PFSK-1 (cell line): ENCODE data around the gene ATRNL1.

ENCODE experiments used
- FOXP2 ChIP-seq: optimal IDR thresholded peaks from 2 replicates; pipeline ENCODE3; 2011; ENCODE audit warnings: borderline replicate concordance, control low read depth, inconsistent platforms; ENCODE audit not compliant: insufficient read depth; ENCODE audit errors: extremely low read length, extremely low read depth
- POLR2AphosphoS5 ChIP-seq: IDR thresholded peaks from 2 replicates; pipeline ENCODE4 v1.6.1; 2012; ENCODE audit warnings: low read depth, mild to moderate bottlenecking, control low read depth, low read length, moderate library complexity
- REST ChIP-seq, 2 experiments: IDR thresholded peaks; 2 replicates each; pipeline versions ENCODE4 v1.6.1 to v1.8.0; 2011 to 2012; ENCODE audit warnings: low read depth in 2 of 2, low read length in 2 of 2, control low read depth in 1 of 2, inconsistent platforms in 1 of 2, mild to moderate bottlenecking in 1 of 2, moderate library complexity in 1 of 2; ENCODE audit not compliant: insufficient read depth in 1 of 2
- SIN3A ChIP-seq: IDR thresholded peaks from 2 replicates; pipeline ENCODE4 v1.6.1; 2012; ENCODE audit warnings: mild to moderate bottlenecking, low read length, moderate library complexity, borderline replicate concordance; ENCODE audit not compliant: insufficient read depth
- TAF1 ChIP-seq: IDR thresholded peaks from 2 replicates; pipeline ENCODE4 v1.6.1; 2012; ENCODE audit warnings: low read length, control low read depth, borderline replicate concordance; ENCODE audit not compliant: insufficient read depth

Gene ATRNL1

GRCh38 chr10:115091161-115091560 is 2.0 kb upstream of the ATRNL1 start:
- no peak for TF ChIP-seq REST (IDR thresholded peaks at IDR 0.05; ENCODE audit: insufficient read depth in 1 of 2, low read depth in 2 of 2, low read length in 2 of 2)
- TF ChIP-seq SIN3A = no peak
- TF ChIP-seq TAF1 = no peak
- no peak for TF ChIP-seq POLR2AphosphoS5
- TF ChIP-seq FOXP2 = no peak

DNA sequence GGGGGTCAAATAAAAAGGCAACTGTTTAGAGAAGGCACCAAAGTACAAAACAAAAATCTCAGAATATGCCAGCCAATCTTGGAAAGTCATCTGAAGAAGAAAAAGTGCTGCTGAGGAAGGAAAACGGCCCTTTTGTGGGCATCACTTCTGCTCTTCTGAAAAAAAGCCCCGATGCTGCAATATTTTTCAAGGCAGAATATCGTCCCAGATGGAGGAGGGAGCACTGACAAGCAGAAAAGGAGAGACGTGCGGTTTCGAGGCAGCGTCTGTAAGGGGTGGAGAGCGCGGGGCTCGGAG is 959 bp upstream of the ATRNL1 start:
- TF ChIP-seq POLR2AphosphoS5 (no peak), SIN3A (no peak), FOXP2 (no peak), TAF1 (no peak), REST (IDR thresholded peaks at IDR 0.05; ENCODE audit: insufficient read depth in 1 of 2, low read depth in 2 of 2, low read length in 2 of 2) (no peak)

DNA sequence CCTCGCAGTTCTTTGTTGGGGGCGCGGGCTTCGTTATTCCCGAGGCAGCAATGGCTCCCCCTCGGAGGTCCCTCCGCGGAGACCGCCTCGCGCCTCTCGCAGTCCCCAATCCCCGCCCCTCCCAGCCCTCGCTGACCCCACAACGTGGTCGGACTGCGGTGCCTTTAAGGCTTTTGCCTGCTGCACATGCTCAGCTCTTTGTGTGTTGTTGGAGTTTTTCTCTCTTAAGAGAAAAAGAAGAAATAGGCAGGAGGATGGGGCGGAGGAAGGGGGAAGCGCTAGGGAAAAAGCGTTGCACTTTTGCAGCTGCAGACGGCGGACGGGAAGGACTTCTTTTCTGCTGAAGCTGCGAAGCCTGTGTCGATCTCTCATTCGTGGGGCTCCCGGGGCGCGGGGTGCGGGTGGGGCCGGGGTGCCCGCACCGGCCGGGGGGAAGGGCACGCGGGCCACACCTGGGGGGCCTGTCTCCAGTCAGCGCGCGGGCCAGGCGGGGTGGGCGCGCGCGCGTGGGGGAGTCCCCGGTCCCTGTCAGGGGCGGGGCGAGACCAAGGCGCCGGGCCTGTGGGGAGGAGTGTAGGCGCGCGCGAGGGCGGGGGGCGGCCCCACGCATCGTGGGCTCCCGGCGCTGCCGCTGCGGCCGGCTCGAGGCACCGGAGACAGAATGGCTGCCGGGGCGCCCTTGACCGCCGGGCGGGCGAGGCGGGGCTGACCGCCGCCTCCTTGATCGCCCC is 445 bp upstream of the ATRNL1 start:
- TF ChIP-seq REST (IDR thresholded peaks at IDR 0.05; ENCODE audit: insufficient read depth in 1 of 2, low read depth in 2 of 2, low read length in 2 of 2) = no peak
- no peak for TF ChIP-seq SIN3A
- TF ChIP-seq POLR2AphosphoS5 = no peak
- TF ChIP-seq FOXP2 = no peak
- no peak for TF ChIP-seq TAF1

DNA sequence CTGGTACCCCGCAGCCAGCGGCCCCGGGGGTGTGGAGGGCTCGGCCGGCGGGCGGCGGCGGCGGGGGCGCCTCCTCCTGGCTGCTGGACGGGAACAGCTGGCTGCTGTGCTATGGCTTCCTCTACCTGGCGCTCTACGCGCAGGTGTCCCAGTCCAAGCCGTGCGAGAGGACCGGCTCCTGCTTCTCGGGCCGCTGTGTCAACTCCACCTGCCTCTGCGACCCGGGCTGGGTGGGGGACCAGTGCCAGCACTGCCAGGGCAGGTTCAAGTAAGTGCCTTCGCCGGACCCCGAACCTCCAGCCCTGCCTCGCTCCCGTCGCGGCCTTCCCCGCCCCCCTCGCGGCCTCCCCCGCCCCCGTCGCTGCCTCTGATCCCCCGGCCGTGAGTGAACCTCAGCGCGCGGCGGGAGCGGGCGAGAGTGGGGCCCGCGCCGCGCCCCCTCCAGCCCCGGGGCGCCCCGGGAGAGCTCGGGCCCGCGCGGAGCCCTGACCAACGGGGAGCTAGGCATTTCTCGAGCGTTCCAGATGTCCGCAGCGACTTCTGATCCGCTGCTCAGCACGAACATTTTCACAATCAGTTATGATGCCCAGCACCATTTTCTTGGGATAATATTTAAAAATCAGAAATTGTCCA is 727 bp downstream of the ATRNL1 start:
- TF ChIP-seq POLR2AphosphoS5 (no peak), TAF1 (no peak), SIN3A (no peak), FOXP2 (no peak), REST (IDR thresholded peaks at IDR 0.05; ENCODE audit: insufficient read depth in 1 of 2, low read depth in 2 of 2, low read length in 2 of 2) (no peak)
